ENCODE data around the gene SRGAP1.

- no peak for TF ChIP-seq CTCF (IDR thresholded peaks at IDR 0.05)
- no peak for TF ChIP-seq POLR2A (IDR thresholded peaks at IDR 0.05)
Measured at GRCh38 chr12:63836936-63837335, 7.6 kb upstream of the SRGAP1 start.

Measured in vagina (tissue), 2 donors.